ENCODE data around the gene MRM2. TPM values are rescaled to one million over a fixed set of nuclear protein-coding genes. Genes with fewer than 3 reads are reported as not detected.
A peak's percentile ranks its signal among the peaks of the same experiment; 100 is the strongest.

MRM2 gene
- total RNA-seq, 6 experiments from 2014 or later = 9.5 to 14.6 (median 11.5) TPM

GRCh38 chr7:2192831-2193534, 49.0 kb downstream of the MRM2 start:
- ATAC-seq = no peak
- TF ChIP-seq POLR2A (IDR thresholded peaks at IDR 0.05) (no peak), CTCF (IDR thresholded peaks at IDR 0.05) (no peak)

GRCh38 chr7:2191016-2191415, 51.0 kb downstream of the MRM2 start:
- 94% methylated on average over 9 of the region's 9 CpGs for WGBS (ENCODE audit: insufficient coverage, low coverage, low lambda C conversion rate, missing lambda C conversion rate)
- DNase-seq (no peak), ATAC-seq (no peak)
- Histone ChIP-seq H3K27me3 (no peaks in the 10 kb centered on the region), H3K36me3 (no peaks in the 10 kb centered on the region), H3K27ac (no peak overlapping the region), H3K4me1 (no peaks in the 10 kb centered on the region), H3K9me3 (no peaks in the 10 kb centered on the region), H3K4me3 (no peak overlapping the region)
- no peak for TF ChIP-seq CTCF (IDR thresholded peaks at IDR 0.05)
- TF ChIP-seq POLR2A (IDR thresholded peaks at IDR 0.05) = no peak
- intact Hi-C loops (cut with DNase I) = no loop called here

More at GRCh38 chr7:2192831-2193534, 49.0 kb downstream of the MRM2 start:
- peak in 1 of 3 donors; percentile 40 for DNase-seq
- Histone ChIP-seq H3K4me3 (no peak overlapping the region), H3K4me1 (no peaks in the 10 kb centered on the region), H3K27ac (no peak overlapping the region), H3K9me3 (no peaks in the 10 kb centered on the region), H3K36me3 (no peaks in the 10 kb centered on the region), H3K27me3 (no peaks in the 10 kb centered on the region)
- intact Hi-C loops (cut with DNase I) = no loop called here
- WGBS (ENCODE audit: insufficient coverage, low coverage, low lambda C conversion rate, missing lambda C conversion rate) = 91% methylated on average over 4 of the region's 18 CpGs

- ATAC-seq (no peak), DNase-seq (no peak)
- Histone ChIP-seq H3K4me3 (no peak overlapping the region), H3K36me3 (no peaks in the 10 kb centered on the region), H3K27ac (no peak overlapping the region), H3K27me3 (no peaks in the 10 kb centered on the region), H3K9me3 (no peaks in the 10 kb centered on the region), H3K4me1 (no peaks in the 10 kb centered on the region)
- TF ChIP-seq POLR2A (IDR thresholded peaks at IDR 0.05) (no peak), CTCF (IDR thresholded peaks at IDR 0.05) (no peak)
- 96% methylated on average over 10 of the region's 10 CpGs for WGBS (ENCODE audit: insufficient coverage, low coverage, low lambda C conversion rate, missing lambda C conversion rate)
- intact Hi-C loops (cut with DNase I) = no loop called here
Observed at GRCh38 chr7:2190531-2190930, 51.5 kb downstream of the MRM2 start.

GRCh38 chr7:2186166-2186565, 55.8 kb downstream of the MRM2 start:
- Histone ChIP-seq H3K4me3 (no peak overlapping the region), H3K27me3 (no peaks in the 10 kb centered on the region), H3K4me1 (no peaks in the 10 kb centered on the region), H3K27ac (no peak overlapping the region), H3K36me3 (no peaks in the 10 kb centered on the region), H3K9me3 (no peaks in the 10 kb centered on the region)
- TF ChIP-seq POLR2A (IDR thresholded peaks at IDR 0.05) (no peak), CTCF (IDR thresholded peaks at IDR 0.05) (no peak)
- ATAC-seq (no peak), DNase-seq (no peak)
- WGBS (ENCODE audit: insufficient coverage, low coverage, low lambda C conversion rate, missing lambda C conversion rate) = 90% methylated on average over 4 of the region's 4 CpGs
- intact Hi-C loops (cut with DNase I) = no loop called here

Data from right lobe of liver (tissue), 6 donors.